ENCODE results near the gene EGLN2. TPM values are rescaled to one million over a fixed set of nuclear protein-coding genes. Genes with fewer than 3 reads are reported as not detected.

The EGLN2 gene
- total RNA-seq, 2 donors from 2014 or later = 87.4 to 99.8 TPM

DNA sequence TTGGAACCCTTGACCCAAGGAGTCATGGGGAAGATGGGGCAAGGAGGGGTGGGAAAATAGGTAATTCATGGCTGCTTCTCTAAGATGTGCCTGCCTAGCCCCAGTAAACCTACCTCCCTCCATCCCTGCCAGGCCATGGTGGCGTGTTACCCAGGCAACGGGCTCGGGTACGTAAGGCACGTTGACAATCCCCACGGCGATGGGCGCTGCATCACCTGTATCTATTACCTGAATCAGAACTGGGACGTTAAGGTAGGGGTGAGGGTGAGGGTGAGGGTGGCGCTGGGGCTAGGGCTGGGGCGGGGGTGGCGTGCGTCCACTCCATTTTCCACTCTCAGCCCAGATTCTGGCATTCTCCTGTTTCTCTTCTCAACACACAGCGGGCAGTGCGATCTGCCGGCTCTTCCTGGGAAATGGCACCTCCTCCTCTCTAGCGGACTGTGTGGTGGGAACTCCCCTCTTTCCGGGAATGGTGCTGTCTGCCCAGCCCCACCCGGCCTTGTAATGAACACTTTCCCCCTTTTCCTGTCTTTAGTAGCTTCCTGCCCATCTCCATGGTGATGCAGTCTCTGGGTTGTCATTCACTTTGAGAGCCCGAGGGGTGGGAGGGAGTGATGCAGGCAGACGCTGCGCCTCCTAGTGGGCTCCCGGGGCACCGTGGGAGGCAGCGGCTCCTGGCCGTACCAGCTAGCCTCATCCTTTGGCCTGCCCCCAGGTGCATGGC lies 7.6 kb downstream of the EGLN2 start:
- Mint-ChIP-seq H3K4me1 (peaks cover 53% of the 10 kb centered on the region), H3K36me3 (ENCODE audit: low read depth) (peaks cover 44% of the 10 kb centered on the region), H3K27ac (peak overlapping the region; percentile 89), H3K9me3 (no peaks in the 10 kb centered on the region), H3K27me3 (ENCODE audit: insufficient read depth) (peaks cover 2% of the 10 kb centered on the region), H3K4me3 (no peak overlapping the region)
- TF ChIP-seq CTCF (conservative IDR thresholded peaks at IDR 0.05) = peak; percentile 94
- H3K27ac ChIP-seq (ENCODE audit: low read depth, low read length) = peak overlapping the region; percentile 73
- H3K9me3 ChIP-seq (ENCODE audit: control insufficient read depth, low read length) = no peaks in the 10 kb centered on the region
- 14 to 44% methylated on average over 3 to 23 of the region's 26 CpGs for WGBS, 2 experiments (ENCODE audit: insufficient coverage in 1 of 2, insufficient read length in 1 of 2)
- H3K4me1 ChIP-seq (ENCODE audit: control insufficient read depth, insufficient read depth, low read length) = peaks cover 23% of the 10 kb centered on the region
- H3K27me3 ChIP-seq (ENCODE audit: control insufficient read depth, insufficient read depth, low read length, poor library complexity, severe bottlenecking) = no peaks in the 10 kb centered on the region
- H3K36me3 ChIP-seq (ENCODE audit: control insufficient read depth, insufficient read depth, low read length) = peaks cover 76% of the 10 kb centered on the region
- H3K4me3 ChIP-seq (ENCODE audit: low read length) = no peak overlapping the region
- H3K9ac ChIP-seq (ENCODE audit: extremely low read depth, low read length, poor library complexity, severe bottlenecking) = no peak overlapping the region
- DNase-seq = peak; percentile 98

GRCh38 chr19:40807147-40808020 lies 8.4 kb downstream of the EGLN2 start:
- Mint-ChIP-seq H3K4me3 (no peak overlapping the region), H3K4me1 (peaks cover 52% of the 10 kb centered on the region), H3K9me3 (no peaks in the 10 kb centered on the region), H3K27me3 (ENCODE audit: insufficient read depth) (peaks cover 7% of the 10 kb centered on the region), H3K27ac (peak overlapping the region; percentile 89), H3K36me3 (ENCODE audit: low read depth) (peaks cover 38% of the 10 kb centered on the region)
- Histone ChIP-seq H3K9me3 (ENCODE audit: control insufficient read depth, low read length) (no peaks in the 10 kb centered on the region), H3K36me3 (ENCODE audit: control insufficient read depth, insufficient read depth, low read length) (peaks cover 68% of the 10 kb centered on the region), H3K4me1 (ENCODE audit: control insufficient read depth, insufficient read depth, low read length) (peaks cover 16% of the 10 kb centered on the region), H3K27ac (ENCODE audit: low read depth, low read length) (peak overlapping the region; percentile 37), H3K4me3 (ENCODE audit: low read length) (no peak overlapping the region), H3K9ac (ENCODE audit: extremely low read depth, low read length, poor library complexity, severe bottlenecking) (peak overlapping the region; percentile 23), H3K27me3 (ENCODE audit: control insufficient read depth, insufficient read depth, low read length, poor library complexity, severe bottlenecking) (no peaks in the 10 kb centered on the region)
- peak; percentile 93 for DNase-seq
- TF ChIP-seq CTCF (conservative IDR thresholded peaks at IDR 0.05) = peak; percentile 78
- WGBS, 2 experiments (ENCODE audit: insufficient coverage in 1 of 2, insufficient read length in 1 of 2) = 73 to 82% methylated on average over 13 to 18 of the region's 18 CpGs

- Mint-ChIP-seq H3K4me3 (no peak overlapping the region), H3K9me3 (no peaks in the 10 kb centered on the region), H3K27ac (peak overlapping the region; percentile 89), H3K36me3 (ENCODE audit: low read depth) (peaks cover 33% of the 10 kb centered on the region), H3K4me1 (peaks cover 52% of the 10 kb centered on the region), H3K27me3 (ENCODE audit: insufficient read depth) (peaks cover 13% of the 10 kb centered on the region)
- Histone ChIP-seq H3K4me1 (ENCODE audit: control insufficient read depth, insufficient read depth, low read length) (peaks cover 12% of the 10 kb centered on the region), H3K27ac (ENCODE audit: low read depth, low read length) (no peak overlapping the region), H3K36me3 (ENCODE audit: control insufficient read depth, insufficient read depth, low read length) (peaks cover 62% of the 10 kb centered on the region), H3K27me3 (ENCODE audit: control insufficient read depth, insufficient read depth, low read length, poor library complexity, severe bottlenecking) (no peaks in the 10 kb centered on the region), H3K9me3 (ENCODE audit: control insufficient read depth, low read length) (no peaks in the 10 kb centered on the region), H3K9ac (ENCODE audit: extremely low read depth, low read length, poor library complexity, severe bottlenecking) (no peak overlapping the region), H3K4me3 (ENCODE audit: low read length) (no peak overlapping the region)
- no peak for TF ChIP-seq CTCF (conservative IDR thresholded peaks at IDR 0.05)
- WGBS, 2 experiments (ENCODE audit: insufficient coverage in 1 of 2, insufficient read length in 1 of 2) = 100% methylated on average over 2 of the region's 2 CpGs; no CpG with 5 or more reads in 1 of the 2 experiments
- DNase-seq = no peak
Observed at GRCh38 chr19:40808021-40808325, 9.0 kb downstream of the EGLN2 start.

Measured in endodermal cell (in vitro differentiated cells).